ENCODE measurements around the gene PLCXD1. TPM values are rescaled to one million over a fixed set of nuclear protein-coding genes. Genes with fewer than 3 reads are reported as not detected.

PLCXD1 gene
- total RNA-seq, 1 donor from 2014 or later: 25.7 TPM

GRCh38 chrX:317424-318067 lies 36.4 kb downstream of the PLCXD1 start:
- Histone ChIP-seq H3K27ac (peak overlapping the region; percentile 6), H3K9ac (no peak overlapping the region), H3K4me1 (peaks cover 5% of the 10 kb centered on the region), H3K9me3 (ENCODE audit: low read depth) (no peaks in the 10 kb centered on the region), H3K4me2 (no peak overlapping the region), H3K4me3 (peak overlapping the region; percentile 68), H2AFZ (replicated peaks) (no peak overlapping the region), H3F3A (ENCODE audit: low read depth) (peaks cover 16% of the 10 kb centered on the region), H3K27me3 (no peaks in the 10 kb centered on the region), H3K79me2 (ENCODE audit: low read depth) (peaks cover 32% of the 10 kb centered on the region), H3K36me3 (no peaks in the 10 kb centered on the region), H4K20me1 (ENCODE audit: low read depth) (peaks cover 18% of the 10 kb centered on the region)
- TF ChIP-seq EZH2phosphoT487 (IDR thresholded peaks at IDR 0.05) (no peak), EZH2 (IDR thresholded peaks at IDR 0.05) (no peak)
- TF ChIP-seq, protein P1, sequence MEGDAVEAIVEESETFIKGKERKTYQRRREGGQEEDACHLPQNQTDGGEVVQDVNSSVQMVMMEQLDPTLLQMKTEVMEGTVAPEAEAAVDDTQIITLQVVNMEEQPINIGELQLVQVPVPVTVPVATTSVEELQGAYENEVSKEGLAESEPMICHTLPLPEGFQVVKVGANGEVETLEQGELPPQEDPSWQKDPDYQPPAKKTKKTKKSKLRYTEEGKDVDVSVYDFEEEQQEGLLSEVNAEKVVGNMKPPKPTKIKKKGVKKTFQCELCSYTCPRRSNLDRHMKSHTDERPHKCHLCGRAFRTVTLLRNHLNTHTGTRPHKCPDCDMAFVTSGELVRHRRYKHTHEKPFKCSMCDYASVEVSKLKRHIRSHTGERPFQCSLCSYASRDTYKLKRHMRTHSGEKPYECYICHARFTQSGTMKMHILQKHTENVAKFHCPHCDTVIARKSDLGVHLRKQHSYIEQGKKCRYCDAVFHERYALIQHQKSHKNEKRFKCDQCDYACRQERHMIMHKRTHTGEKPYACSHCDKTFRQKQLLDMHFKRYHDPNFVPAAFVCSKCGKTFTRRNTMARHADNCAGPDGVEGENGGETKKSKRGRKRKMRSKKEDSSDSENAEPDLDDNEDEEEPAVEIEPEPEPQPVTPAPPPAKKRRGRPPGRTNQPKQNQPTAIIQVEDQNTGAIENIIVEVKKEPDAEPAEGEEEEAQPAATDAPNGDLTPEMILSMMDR (IDR thresholded peaks at IDR 0.05): no peak
- peak overlapping the region; percentile 91 for H3K4me3 Mint-ChIP-seq
- peaks cover 5% of the 10 kb centered on the region for H3K4me1 Mint-ChIP-seq
- no peaks in the 10 kb centered on the region for H3K9me3 Mint-ChIP-seq
- H3K36me3 Mint-ChIP-seq: peaks cover 5% of the 10 kb centered on the region
- DNase-seq (ENCODE audit: low spot score): no peak
- peak overlapping the region; percentile 36 for H3K27ac Mint-ChIP-seq
- peaks cover 8% of the 10 kb centered on the region for H3K27me3 Mint-ChIP-seq (ENCODE audit: insufficient read depth, low read depth)

GRCh38 chrX:318068-318738 lies 37.0 kb downstream of the PLCXD1 start:
- no peaks in the 10 kb centered on the region for H3K36me3 ChIP-seq
- H4K20me1 ChIP-seq (ENCODE audit: low read depth): peaks cover 21% of the 10 kb centered on the region

DNA sequence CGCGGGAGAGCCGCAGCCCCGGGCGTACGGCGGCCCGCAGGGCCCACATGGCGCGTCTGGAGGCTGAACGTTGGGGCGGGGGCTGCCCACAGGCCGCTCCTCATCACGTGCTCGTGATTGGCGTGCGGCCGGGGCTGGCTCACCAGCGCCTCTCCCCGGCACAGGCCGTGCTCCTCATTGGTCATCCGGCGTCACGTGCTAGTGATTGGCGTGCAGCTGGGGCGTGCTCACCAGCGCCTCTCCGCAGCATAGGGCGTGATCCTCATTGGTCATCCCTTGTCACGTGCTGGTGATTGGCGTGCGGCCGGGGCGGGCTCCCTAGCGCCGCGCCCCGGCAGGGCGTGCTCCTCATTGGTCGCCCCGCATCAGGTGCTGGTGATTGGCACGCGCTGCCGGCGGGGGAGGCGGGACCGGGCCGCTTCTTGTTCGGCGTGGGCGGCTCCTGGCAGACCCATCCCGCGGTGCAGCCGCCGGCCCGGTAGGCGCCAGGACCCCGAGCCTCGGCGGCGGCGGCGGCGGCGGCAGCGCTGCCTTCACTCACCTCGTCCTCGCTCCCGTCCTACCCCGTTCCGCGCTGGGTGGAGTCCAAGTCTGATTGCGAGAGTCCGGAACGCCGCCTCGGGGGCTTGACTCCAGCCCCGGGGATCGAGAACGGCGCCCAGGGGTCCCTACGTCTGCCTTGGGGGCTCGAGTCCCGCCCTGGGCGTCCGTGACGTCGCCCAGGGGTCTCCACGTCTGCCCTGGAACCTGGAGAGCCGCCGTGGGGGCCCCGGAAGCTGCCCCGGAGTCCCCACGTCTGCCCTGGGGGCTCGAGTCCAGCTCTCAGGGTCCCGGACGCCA lies 37.8 kb downstream of the PLCXD1 start, which contains the start of gene GTPBP6:
Gene GTPBP6 (minus strand): TSS at position 58 of the 840 bp plus-strand sequence. CDS start 9 bp downstream, at position 49.
- Mint-ChIP-seq H3K27ac (peak within 1 kb of the TSS; percentile 36), H3K4me3 (peak within 1 kb of the TSS; percentile 91), H3K27me3 (ENCODE audit: insufficient read depth, low read depth) (peaks cover 17% of the 10 kb centered on the region), H3K4me1 (peaks cover 13% of the 10 kb centered on the region), H3K36me3 (peaks cover 1% of the 10 kb centered on the region), H3K9me3 (no peaks in the 10 kb centered on the region)
- peaks cover 21% of the 10 kb centered on the region for H4K20me1 ChIP-seq (ENCODE audit: low read depth)
- DNase-seq (ENCODE audit: low spot score): peak; percentile 100
- peaks cover 32% of the 10 kb centered on the region for H3K79me2 ChIP-seq (ENCODE audit: low read depth)
- no peaks in the 10 kb centered on the region for H3K9me3 ChIP-seq (ENCODE audit: low read depth)
- peak within 1 kb of the TSS; percentile 85 for H3K4me3 ChIP-seq
- H3F3A ChIP-seq (ENCODE audit: low read depth): peaks cover 26% of the 10 kb centered on the region
- H3K4me1 ChIP-seq: peaks cover 7% of the 10 kb centered on the region
- H3K9ac ChIP-seq: peak within 1 kb of the TSS; percentile 85
- H3K27me3 ChIP-seq: no peaks in the 10 kb centered on the region
- H3K4me2 ChIP-seq: peak within 1 kb of the TSS; percentile 98
- TF ChIP-seq EZH2phosphoT487 (IDR thresholded peaks at IDR 0.05) (no peak), EZH2 (IDR thresholded peaks at IDR 0.05) (no peak)
- TF ChIP-seq, protein P1 (IDR thresholded peaks at IDR 0.05): no peak
- no peaks in the 10 kb centered on the region for H3K36me3 ChIP-seq
- no peak within 1 kb of the TSS for H2AFZ ChIP-seq (replicated peaks)
- H3K27ac ChIP-seq: peak within 1 kb of the TSS; percentile 91

More at GRCh38 chrX:318068-318738, 37.0 kb downstream of the PLCXD1 start:
- TF ChIP-seq, protein P1 (IDR thresholded peaks at IDR 0.05): no peak
- TF ChIP-seq EZH2phosphoT487 (IDR thresholded peaks at IDR 0.05): no peak
- no peak for TF ChIP-seq EZH2 (IDR thresholded peaks at IDR 0.05)
- no peaks in the 10 kb centered on the region for H3K9me3 Mint-ChIP-seq
- H3K36me3 Mint-ChIP-seq: peaks cover 5% of the 10 kb centered on the region
- H3K27ac Mint-ChIP-seq: peak overlapping the region; percentile 36
- H3K27me3 ChIP-seq: no peaks in the 10 kb centered on the region
- peaks cover 7% of the 10 kb centered on the region for H3K4me1 Mint-ChIP-seq
- H3K4me3 Mint-ChIP-seq: peak overlapping the region; percentile 91
- H3K27ac ChIP-seq: peak overlapping the region; percentile 91
- H3K9me3 ChIP-seq (ENCODE audit: low read depth): no peaks in the 10 kb centered on the region
- DNase-seq (ENCODE audit: low spot score): peak; percentile 100
- H3F3A ChIP-seq (ENCODE audit: low read depth): peaks cover 23% of the 10 kb centered on the region
- H3K79me2 ChIP-seq (ENCODE audit: low read depth): peaks cover 32% of the 10 kb centered on the region
- H3K27me3 Mint-ChIP-seq (ENCODE audit: insufficient read depth, low read depth): peaks cover 13% of the 10 kb centered on the region
- peak overlapping the region; percentile 72 for H3K4me2 ChIP-seq
- H2AFZ ChIP-seq (replicated peaks): no peak overlapping the region
- no peak overlapping the region for H3K9ac ChIP-seq
- H3K4me3 ChIP-seq: peak overlapping the region; percentile 68
- H3K4me1 ChIP-seq: peaks cover 7% of the 10 kb centered on the region

Data from neural progenitor cell (in vitro differentiated cells).